ENCODE results near the gene GIPR.
"Not testable (repeated sequence)": the region's sequence is repeated elsewhere in the genome, so short reads cannot be mapped to it uniquely, and the experiment has no call there.

GIPR gene

GRCh38 chr19:45645631-45646344 is 22.2 kb upstream of the GIPR start:
- peak; percentile 53 to 88 (median 67) for DNase-seq

GRCh38 chr19:45646345-45646698 is 21.7 kb upstream of the GIPR start:
- DNase-seq, result no peak

- no peak for DNase-seq
Measured at GRCh38 chr19:45650722-45651121, 17.3 kb upstream of the GIPR start.

DNA sequence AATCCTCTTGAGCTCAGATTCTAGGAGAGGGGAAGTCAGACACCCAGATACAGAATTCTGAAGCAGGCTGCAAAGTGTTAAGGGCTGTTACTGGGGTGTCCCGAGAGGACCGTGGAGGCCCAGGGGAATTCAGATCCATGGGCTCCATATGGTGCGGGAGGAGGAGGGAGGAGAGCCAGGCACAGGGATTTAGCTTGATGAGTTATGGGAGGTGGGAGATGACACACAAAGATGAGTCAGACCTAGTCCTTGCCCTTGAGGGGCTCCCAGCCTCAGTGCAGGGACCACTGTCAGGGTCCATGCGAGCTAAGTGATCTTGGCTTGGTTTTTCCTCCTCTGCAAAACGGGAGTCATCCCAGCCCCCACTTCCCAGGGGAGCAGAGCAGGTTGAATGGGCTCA is 14.4 kb upstream of the GIPR start:
- no peak for DNase-seq

- DNase-seq, result no peak
Measured at GRCh38 chr19:45655073-45655472, 12.9 kb upstream of the GIPR start.

- no peak for DNase-seq
Measured at GRCh38 chr19:45657520-45658167, 10.4 kb upstream of the GIPR start.

DNA sequence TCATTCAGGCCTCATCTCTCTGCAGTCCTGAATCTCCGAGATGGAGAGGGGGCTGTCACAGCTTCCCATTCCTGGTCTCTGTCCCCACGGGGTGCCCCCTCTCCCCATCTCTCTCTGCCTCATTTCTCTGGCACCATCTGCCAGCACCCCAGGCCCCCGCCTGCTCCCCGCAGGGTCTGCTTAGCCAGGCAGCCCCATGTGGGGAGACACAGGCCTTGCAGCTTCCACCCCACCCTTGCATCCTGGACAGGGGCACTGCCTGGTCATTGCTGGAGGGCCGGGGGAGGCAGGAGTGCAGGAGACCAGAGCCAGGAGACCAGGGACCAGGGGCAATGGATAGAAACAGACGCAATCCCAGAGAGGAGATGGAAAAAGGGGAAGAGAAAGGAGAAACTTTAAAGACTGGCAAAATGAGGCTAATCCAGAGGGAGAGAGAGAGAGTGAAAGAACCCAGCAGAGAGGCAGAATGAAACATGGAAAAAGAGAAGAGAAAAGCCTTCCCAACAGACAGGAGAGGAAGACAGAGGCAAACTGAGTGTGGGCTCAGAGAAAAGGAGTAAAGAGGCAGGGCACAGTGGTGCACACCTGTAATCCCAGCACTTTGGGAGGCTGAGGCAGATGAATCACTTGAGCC is 8.8 kb upstream of the GIPR start:
- no peak for DNase-seq

DNA sequence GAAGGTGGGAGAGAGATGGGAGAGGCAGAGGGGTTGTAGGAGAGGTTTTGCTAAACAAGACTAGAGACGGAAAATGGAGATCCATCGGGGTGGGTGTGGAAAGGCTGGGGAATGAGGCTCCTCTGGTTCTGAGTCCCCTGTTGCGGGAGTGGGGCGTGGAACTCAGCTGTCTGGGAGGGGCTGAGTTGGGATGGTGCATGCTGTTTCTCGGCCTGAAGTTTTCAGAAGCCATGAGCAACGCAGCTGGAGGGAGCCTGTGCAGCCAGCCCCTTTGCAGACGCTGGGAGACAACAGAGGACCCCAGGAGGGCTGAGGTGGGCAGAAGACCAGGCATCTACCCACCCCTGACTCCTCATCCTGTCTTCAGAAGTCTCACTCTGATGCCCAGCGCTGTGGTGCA is 7.4 kb upstream of the GIPR start:
- no peak for DNase-seq

DNA sequence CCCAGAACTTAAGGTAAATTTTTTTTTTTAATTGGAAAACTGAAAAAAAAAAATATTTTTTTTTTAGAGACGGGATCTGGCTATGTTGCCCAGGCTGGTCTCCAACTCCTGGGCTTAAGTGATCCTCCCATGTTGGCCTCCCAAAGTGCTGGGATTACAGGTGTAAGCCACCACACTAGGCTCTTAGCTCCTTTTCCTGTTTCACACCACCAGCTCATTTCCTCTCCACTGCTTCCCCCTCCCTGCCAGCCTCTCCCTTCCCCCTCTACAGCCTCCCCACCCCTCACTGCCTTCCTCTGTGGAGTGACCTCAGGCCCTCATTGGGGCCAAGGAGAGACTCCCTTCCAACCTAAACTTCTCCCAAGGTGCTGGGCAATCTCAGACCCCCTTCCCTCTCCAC is 4.2 kb upstream of the GIPR start:
- DNase-seq, result no peak

GRCh38 chr19:45664575-45664974 is 3.4 kb upstream of the GIPR start:
- DNase-seq, result no peak

GRCh38 chr19:45668342-45668871 is 386 bp downstream of the GIPR start:
- DNase-seq, result peak in 2 of 5 donors; percentile 27 to 35

DNA sequence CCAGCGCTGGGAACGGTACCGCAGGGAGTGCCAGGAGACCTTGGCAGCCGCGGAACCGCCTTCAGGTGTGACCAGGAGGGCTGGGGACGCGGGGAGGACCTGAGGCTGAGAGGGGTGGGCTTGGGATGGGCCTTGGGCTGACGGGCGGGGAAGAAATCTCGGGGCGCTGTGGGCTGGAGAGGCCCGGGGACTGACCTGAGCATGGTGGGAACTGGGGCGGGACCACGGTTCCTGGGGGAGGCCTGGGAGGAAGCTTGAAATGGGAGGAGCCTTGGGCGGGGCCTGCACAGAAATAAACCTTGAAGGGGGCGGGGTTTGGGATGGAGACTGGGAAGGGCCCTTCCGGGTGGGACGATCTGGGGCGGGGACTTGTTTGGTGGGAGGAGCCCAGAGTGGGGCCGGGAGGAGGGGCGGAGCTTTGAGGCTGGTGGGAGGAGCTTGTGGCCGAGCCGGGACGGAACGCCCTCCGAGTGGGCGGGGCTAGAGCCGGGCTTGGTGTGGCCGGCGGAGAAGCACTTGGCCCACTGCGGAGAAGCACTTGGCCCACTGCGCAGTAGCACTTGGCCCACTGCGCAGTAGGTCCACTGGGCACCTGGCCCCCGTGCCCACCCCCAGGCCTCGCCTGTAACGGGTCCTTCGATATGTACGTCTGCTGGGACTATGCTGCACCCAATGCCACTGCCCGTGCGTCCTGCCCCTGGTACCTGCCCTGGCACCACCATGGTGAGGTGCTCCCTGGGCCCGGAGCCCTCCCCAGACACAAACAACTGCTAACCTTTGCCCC is 2.8 kb downstream of the GIPR start:
- DNase-seq, result peak; percentile 16 to 81 (median 34)

GRCh38 chr19:45674946-45675345 is 6.9 kb downstream of the GIPR start:
- DNase-seq, result no peak

- peak in 4 of 5 donors; percentile 24 to 41 (median 37) for DNase-seq
Measured at GRCh38 chr19:45676851-45677263, 8.8 kb downstream of the GIPR start.

DNA sequence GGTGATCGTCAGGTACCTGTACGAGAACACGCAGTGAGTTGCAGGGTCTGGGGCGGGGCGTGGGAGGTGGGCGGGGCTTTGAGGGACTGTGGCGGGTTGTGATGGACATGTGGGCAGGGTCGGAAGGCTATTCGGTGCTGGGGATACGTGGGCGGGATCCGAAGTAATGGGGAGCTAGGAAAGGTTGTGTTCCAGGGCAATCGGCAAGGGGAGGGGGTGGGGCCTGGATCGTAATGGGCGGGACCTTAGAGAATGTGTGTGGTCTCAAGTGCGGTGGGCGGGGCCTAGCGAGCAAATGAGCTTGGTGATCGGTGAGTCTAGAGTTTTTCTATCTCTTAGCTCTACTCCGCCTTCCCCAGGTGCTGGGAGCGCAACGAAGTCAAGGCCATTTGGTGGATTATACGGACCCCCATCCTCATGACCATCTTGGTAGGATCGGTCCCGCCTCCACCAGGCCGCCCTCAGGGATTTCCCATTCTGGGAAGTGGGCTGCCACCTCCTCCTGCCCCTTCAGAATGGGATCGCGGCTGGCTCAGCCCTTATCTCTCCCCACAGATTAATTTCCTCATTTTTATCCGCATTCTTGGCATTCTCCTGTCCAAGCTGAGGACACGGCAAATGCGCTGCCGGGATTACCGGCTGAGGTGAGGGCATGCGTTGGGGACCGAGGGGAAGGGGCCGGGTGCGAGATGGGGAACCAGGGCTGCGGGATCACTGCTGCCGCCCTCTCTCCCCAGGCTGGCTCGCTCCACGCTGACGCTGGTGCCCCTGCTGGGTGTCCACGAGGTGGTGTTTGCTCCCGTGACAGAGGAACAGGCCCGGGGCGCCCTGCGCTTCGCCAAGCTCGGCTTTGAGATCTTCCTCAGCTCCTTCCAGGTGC is 9.6 kb downstream of the GIPR start:
- peak; percentile 72 to 94 (median 79) for DNase-seq

GRCh38 chr19:45681391-45682015 is 13.5 kb downstream of the GIPR start:
- peak; percentile 71 to 91 (median 78) for DNase-seq

- no peak for DNase-seq
Measured at GRCh38 chr19:45682117-45682516, 14.1 kb downstream of the GIPR start.

- DNase-seq, result no peak
Measured at GRCh38 chr19:45682908-45683307, 14.9 kb downstream of the GIPR start.

- DNase-seq, result not testable (repeated sequence)
Measured at GRCh38 chr19:45685045-45685444, 17.0 kb downstream of the GIPR start.

GRCh38 chr19:45687599-45687998 is 19.6 kb downstream of the GIPR start:
- DNase-seq, result no peak

- peak; percentile 80 to 94 (median 88) for DNase-seq
Measured at GRCh38 chr19:45691516-45692186, 23.6 kb downstream of the GIPR start, which contains the start of gene SNRPD2. Gene SNRPD2, minus strand, starts transcription at chr19:45691953. Its CDS starts 65 bp downstream, at chr19:45691888.
